CD4-positive, alpha-beta T cell treated with Interleukin-15 for 1 hour (primary cell): ENCODE data around the gene ERC2.

Experiments used
- DNase-seq: peaks from one replicate; pipeline ENCODE4 v3.0.0-alpha.2; 2020

Gene ERC2

GRCh38 chr3:55904716-55905115, 563.6 kb downstream of the ERC2 start:
- no peak for DNase-seq

GRCh38 chr3:55903680-55904079, 564.6 kb downstream of the ERC2 start:
- no peak for DNase-seq

GRCh38 chr3:55902221-55902900, 565.9 kb downstream of the ERC2 start:
- DNase-seq = no peak

- DNase-seq = no peak
These were observed 568.4 kb downstream of the ERC2 start for GRCh38 chr3:55899887-55900286.

GRCh38 chr3:55897573-55898224, 570.6 kb downstream of the ERC2 start:
- DNase-seq = no peak

- DNase-seq = no peak
These were observed 572.2 kb downstream of the ERC2 start for GRCh38 chr3:55895897-55896566.

- DNase-seq = no peak
These were observed 573.7 kb downstream of the ERC2 start for GRCh38 chr3:55894605-55895004.

GRCh38 chr3:55893045-55893664, 575.1 kb downstream of the ERC2 start:
- no peak for DNase-seq

GRCh38 chr3:55891106-55891505, 577.2 kb downstream of the ERC2 start:
- no peak for DNase-seq

- DNase-seq = no peak
These were observed 579.9 kb downstream of the ERC2 start for GRCh38 chr3:55888282-55888885.

- DNase-seq = no peak
These were observed 582.5 kb downstream of the ERC2 start for GRCh38 chr3:55885721-55886120.

- no peak for DNase-seq
These were observed 583.6 kb downstream of the ERC2 start for GRCh38 chr3:55884491-55885285.

GRCh38 chr3:55884066-55884465, 584.2 kb downstream of the ERC2 start:
- DNase-seq = no peak

GRCh38 chr3:55882006-55882405, 586.3 kb downstream of the ERC2 start:
- DNase-seq = no peak

GRCh38 chr3:55880357-55880756, 587.9 kb downstream of the ERC2 start:
- DNase-seq = no peak

- no peak for DNase-seq
These were observed 588.4 kb downstream of the ERC2 start for GRCh38 chr3:55879901-55880331.

GRCh38 chr3:55877703-55878102, 590.6 kb downstream of the ERC2 start:
- no peak for DNase-seq

- no peak for DNase-seq
These were observed 591.7 kb downstream of the ERC2 start for GRCh38 chr3:55876560-55876959.

GRCh38 chr3:55875113-55875512, 593.2 kb downstream of the ERC2 start:
- no peak for DNase-seq

- no peak for DNase-seq
These were observed 594.6 kb downstream of the ERC2 start for GRCh38 chr3:55873523-55874254.

- no peak for DNase-seq
These were observed 597.7 kb downstream of the ERC2 start for GRCh38 chr3:55870594-55870993.

- DNase-seq = no peak
These were observed 599.9 kb downstream of the ERC2 start for GRCh38 chr3:55868347-55868746.
